22Rv1 (cell line): Measurements from ENCODE around the gene AIRE.

Source experiments
- H3K27ac ChIP-seq: fragments of 450-650 bp; 2 replicates; pipeline ENCODE4 v1.5.1; 2017
- ZFX ChIP-seq: fragments of 450-650 bp; IDR thresholded peaks from 2 replicates; pipeline ENCODE4 v1.6.1; 2017; ENCODE audit warnings: antibody characterized with exemption, borderline replicate concordance
- TF ChIP-seq, protein P1 (sequence below): fragments of 450-650 bp; IDR thresholded peaks from 2 replicates; pipeline ENCODE4 v1.5.1; 2017; ENCODE audit warnings: mild to moderate bottlenecking

The AIRE gene

DNA sequence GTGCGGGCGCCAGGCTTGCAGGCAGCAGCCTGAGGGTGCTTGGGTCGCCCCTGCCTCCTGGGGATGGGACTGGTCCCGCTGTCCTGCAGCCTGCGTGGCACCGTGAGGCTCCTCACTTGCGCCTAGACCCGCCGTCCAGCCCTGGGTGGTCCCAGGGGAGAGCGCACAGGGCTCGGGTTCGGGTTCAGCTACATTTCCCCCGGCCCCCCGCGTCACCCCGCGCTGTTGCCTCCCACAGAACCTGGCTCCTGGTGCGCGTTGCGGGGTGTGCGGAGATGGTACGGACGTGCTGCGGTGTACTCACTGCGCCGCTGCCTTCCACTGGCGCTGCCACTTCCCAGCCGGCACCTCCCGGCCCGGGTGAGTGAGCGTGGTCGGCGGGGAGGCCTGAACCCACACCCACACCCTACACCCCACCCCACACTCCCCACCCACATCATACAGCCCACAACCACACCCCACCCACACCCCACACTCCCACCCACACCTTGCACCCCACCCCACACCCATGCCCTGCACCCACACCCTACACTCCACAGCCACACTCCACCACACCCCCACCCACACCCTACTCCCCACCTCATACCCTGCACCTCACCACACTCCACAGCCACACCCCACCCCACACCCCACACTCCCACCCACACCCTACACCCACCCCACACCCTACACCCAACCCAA, 8.0 kb downstream of the AIRE start:
- no peak overlapping the region for H3K27ac ChIP-seq
- TF ChIP-seq, protein P1, sequence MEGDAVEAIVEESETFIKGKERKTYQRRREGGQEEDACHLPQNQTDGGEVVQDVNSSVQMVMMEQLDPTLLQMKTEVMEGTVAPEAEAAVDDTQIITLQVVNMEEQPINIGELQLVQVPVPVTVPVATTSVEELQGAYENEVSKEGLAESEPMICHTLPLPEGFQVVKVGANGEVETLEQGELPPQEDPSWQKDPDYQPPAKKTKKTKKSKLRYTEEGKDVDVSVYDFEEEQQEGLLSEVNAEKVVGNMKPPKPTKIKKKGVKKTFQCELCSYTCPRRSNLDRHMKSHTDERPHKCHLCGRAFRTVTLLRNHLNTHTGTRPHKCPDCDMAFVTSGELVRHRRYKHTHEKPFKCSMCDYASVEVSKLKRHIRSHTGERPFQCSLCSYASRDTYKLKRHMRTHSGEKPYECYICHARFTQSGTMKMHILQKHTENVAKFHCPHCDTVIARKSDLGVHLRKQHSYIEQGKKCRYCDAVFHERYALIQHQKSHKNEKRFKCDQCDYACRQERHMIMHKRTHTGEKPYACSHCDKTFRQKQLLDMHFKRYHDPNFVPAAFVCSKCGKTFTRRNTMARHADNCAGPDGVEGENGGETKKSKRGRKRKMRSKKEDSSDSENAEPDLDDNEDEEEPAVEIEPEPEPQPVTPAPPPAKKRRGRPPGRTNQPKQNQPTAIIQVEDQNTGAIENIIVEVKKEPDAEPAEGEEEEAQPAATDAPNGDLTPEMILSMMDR: no peak
- no peak for TF ChIP-seq ZFX

DNA sequence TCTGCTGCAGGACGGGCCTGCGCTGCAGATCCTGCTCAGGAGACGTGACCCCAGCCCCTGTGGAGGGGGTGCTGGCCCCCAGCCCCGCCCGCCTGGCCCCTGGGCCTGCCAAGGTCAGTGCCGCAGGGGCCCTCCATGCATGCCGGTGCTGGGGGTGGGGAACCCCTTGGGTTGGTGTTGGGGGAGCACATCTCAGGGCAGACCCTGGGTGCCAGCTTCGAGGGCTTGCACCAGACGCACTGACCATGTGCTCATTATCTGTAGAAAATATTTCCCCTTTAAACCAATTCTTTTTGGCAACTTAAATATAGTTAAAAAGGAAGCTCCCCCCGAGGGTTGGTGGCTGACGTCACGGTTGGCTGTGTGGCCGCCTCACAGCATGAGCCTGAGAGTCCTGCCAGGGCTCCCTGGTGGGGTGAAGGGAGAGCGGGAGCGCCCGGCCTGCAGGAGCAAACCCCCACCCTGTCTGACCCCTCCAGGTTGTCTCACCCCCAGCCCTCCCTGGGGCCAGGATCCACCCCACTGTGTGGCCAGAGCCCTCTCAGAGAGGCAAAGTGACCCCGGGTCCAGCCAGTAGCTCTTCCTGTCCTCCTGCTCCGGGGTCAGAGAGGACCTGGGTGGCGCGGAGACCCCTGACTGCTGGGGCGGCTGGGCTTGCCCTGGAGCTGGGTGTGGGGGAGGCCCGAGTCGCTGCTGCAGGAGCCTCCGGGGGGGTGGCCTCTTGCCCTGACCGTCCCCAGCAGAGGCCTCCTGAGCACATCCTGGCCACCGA, 8.9 kb downstream of the AIRE start:
- TF ChIP-seq ZFX: no peak
- TF ChIP-seq, protein P1: no peak
- H3K27ac ChIP-seq: no peak overlapping the region

DNA sequence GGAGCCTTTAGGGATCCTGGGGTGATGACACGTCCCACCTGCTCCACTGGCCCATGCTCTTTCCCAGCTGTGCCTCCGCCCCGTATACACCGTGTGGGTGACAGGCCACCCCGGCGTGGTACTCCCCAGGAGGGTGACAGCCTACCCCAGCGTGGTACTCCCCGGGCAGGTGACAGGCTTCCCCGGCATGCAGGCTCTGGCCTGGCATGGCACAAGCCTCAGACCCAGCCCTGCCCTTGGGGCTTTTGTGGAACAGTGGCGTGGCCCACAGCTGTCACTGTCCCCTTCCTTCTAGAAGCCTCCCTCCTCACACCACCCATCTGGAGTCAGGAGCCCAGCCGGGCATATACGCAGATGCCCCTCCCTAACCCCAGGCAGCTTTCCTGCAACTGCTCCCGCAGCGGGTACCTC, 9.5 kb downstream of the AIRE start:
- H3K27ac ChIP-seq: no peak overlapping the region

DNA sequence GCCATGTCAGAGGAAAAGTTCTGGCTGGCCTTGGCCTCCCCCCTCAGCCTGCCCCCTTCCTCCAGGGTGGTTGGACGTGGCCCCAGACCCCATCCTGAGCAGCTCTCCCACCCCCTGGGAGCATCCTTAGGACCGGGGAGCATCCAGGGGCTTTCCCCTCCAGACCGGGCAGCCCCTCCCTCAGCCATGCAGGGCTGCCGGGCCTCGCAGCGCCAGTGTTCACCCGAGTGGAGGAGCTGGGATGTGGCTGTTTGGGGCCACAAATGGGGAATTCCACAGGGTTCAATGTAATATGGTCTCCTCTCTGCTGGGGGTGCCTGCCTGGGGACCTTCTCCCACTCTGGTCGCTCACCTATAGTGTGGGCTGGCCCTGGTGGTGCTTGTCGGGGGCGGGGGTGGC, 10.0 kb downstream of the AIRE start:
- no peak for TF ChIP-seq ZFX
- TF ChIP-seq, protein P1: no peak
- no peak overlapping the region for H3K27ac ChIP-seq

More for the DNA sequence above, 9.5 kb downstream of the AIRE start:
- TF ChIP-seq, protein P1: no peak
- no peak for TF ChIP-seq ZFX

DNA sequence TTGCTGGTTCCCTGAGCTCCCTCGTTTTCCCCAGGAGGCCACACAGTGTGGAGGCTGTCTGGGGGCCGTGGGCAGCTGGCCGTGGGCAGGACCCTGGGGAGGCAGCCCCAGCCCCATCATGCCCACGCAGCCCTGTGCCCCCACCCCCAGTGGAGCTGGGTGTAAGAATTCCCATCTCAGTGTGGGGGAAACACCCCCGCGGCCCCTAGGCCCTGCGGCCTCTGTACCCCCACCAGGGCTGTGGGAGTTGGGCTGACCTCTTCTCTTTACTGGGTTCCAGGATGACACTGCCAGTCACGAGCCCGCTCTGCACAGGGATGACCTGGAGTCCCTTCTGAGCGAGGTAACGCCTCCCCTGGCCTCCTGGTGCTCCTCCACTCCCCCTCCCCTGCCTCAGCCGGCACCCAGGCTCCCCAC, 10.4 kb downstream of the AIRE start:
- TF ChIP-seq, protein P1: no peak
- TF ChIP-seq ZFX: no peak
- no peak overlapping the region for H3K27ac ChIP-seq

DNA sequence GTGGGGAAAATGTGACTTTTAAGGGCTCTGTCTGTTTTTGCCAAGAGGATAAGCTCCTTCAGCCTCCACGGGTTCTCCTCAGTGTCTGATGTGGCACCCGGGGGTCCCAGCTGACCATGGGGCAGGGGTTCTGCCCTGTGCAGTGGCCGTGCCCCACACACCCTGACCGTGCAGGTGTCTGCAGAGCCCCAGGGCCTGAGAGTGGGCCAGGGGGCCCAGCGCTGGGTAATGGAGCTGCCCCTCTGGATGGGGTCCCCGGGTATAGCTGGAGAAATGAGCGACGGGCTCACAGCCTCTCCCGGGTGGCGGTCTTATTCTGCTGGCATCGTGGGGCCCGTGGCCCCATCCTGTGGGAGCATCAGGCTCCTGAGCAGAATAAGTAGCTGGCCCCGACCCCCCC, 11.2 kb downstream of the AIRE start:
- no peak for TF ChIP-seq ZFX
- TF ChIP-seq, protein P1: no peak
- no peak overlapping the region for H3K27ac ChIP-seq

DNA sequence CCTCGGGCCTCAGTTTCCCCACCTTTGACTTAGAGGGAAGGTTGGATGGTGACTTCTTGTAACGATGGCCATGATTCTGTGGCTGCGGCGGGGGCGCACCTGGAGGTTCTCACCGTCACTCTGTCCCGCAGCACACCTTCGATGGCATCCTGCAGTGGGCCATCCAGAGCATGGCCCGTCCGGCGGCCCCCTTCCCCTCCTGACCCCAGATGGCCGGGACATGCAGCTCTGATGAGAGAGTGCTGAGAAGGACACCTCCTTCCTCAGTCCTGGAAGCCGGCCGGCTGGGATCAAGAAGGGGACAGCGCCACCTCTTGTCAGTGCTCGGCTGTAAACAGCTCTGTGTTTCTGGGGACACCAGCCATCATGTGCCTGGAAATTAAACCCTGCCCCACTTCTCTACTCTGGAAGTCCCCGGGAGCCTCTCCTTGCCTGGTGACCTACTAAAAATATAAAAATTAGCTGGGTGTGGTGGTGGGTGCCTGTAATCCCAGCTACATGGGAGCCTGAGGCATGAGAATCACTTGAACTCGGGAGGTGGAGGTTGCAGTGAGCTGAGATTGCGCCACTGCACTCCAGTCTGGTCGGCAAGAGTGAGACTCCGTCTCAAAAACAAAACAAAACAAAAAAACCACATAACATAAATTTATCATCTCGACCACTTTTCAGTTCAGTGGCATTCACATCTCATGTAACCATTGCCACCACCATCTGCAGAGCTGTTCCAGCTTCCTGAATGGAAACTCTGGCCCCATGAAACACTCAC, 12.0 kb downstream of the AIRE start:
- H3K27ac ChIP-seq: no peak overlapping the region
- TF ChIP-seq, protein P1: peak; percentile 88
- TF ChIP-seq ZFX: no peak
